GM20000 (cell line): ENCODE results near the gene GLRA3.

Experiments
- DNase-seq: peaks from one replicate; pipeline ENCODE4 v3.0.0; 2012; ENCODE audit warnings: low spot score
- CTCF ChIP-seq: IDR thresholded peaks from 2 replicates; pipeline ENCODE4 v1.5.1; 2012; ENCODE audit warnings: mild to moderate bottlenecking, control low read depth; ENCODE audit errors: extremely low read depth, missing control alignments

The GLRA3 gene

GRCh38 chr4:174681723-174682300, 147.2 kb downstream of the GLRA3 start:
- TF ChIP-seq CTCF, result no peak

GRCh38 chr4:174674305-174674840, 154.7 kb downstream of the GLRA3 start:
- TF ChIP-seq CTCF, result no peak
- DNase-seq, result no peak

More at GRCh38 chr4:174681723-174682300, 147.2 kb downstream of the GLRA3 start:
- DNase-seq, result no peak

DNA sequence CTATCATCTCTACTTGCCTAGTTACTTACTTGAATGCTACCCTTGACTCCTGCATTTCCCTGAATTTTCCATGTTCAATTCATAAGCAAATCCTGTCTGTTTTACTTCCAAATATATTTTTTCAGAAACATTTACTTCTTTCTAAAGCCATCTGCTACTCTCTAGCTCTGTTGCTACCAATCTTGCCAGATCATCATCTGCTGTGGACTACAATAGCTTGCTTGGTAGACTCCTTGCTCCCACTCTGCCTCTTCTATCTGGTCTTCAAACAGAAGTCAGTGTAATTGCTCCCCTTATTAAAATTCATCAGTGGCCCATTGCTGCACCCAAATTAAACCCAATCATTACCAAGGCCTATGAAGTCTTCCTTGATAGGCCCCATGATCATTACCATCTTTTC, 155.2 kb downstream of the GLRA3 start:
- DNase-seq, result no peak
- TF ChIP-seq CTCF, result no peak

- no peak for TF ChIP-seq CTCF
- no peak for DNase-seq
Measured at GRCh38 chr4:174672276-174672675, 156.8 kb downstream of the GLRA3 start.

- no peak for DNase-seq
- TF ChIP-seq CTCF, result no peak
Measured at GRCh38 chr4:174669270-174669669, 159.8 kb downstream of the GLRA3 start.

- TF ChIP-seq CTCF, result no peak
Measured at GRCh38 chr4:174665799-174666198, 163.2 kb downstream of the GLRA3 start.

DNA sequence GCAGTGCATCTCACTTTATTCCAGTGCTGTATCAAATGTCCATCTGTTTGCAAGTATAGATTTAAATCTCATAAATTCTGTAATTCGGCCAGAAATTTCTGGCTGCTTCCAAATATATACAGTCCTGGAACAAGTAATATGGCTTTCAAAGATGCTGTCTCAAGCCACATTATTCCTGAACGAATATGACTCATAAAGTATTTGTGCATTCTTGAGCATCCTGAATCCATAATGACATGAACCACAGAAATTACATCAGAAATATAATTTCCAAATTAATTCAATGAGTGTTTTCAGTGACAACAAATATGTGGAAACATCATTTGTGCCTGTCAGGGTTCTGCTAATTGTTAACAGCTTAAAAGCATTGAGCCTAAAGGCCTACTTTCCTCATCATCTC, 165.8 kb downstream of the GLRA3 start:
- no peak for TF ChIP-seq CTCF
- no peak for DNase-seq

More at GRCh38 chr4:174665799-174666198, 163.2 kb downstream of the GLRA3 start:
- DNase-seq, result no peak
